Mucosa of rectum (tissue), 2 donors: Measurements from ENCODE around the gene EEPD1.

Experiments used
- H3K27ac ChIP-seq, 2 donors: one replicate each; pipeline ENCODE4 v1.7.0; 2013; ENCODE audit warnings: inconsistent platforms in 2 of 2, low read depth in 2 of 2, low read length in 2 of 2
- H3K27me3 ChIP-seq, 2 donors: one replicate each; pipeline ENCODE4 v1.7.0; 2013; ENCODE audit warnings: low read length in 2 of 2; ENCODE audit not compliant: control insufficient read depth in 2 of 2, insufficient read depth in 2 of 2
- H3K36me3 ChIP-seq, 2 donors: one replicate each; pipeline ENCODE4 v1.7.0; 2013; ENCODE audit warnings: low read length in 2 of 2; ENCODE audit not compliant: control insufficient read depth in 2 of 2, insufficient read depth in 2 of 2
- H3K4me1 ChIP-seq, 2 donors: one replicate each; pipeline ENCODE4 v1.7.0; 2013; ENCODE audit warnings: low read length in 2 of 2, mild to moderate bottlenecking in 1 of 2; ENCODE audit not compliant: control insufficient read depth in 2 of 2, insufficient read depth in 2 of 2
- H3K4me3 ChIP-seq, 2 donors: one replicate each; pipeline ENCODE4 v1.7.0; 2013; ENCODE audit warnings: low read length in 2 of 2
- H3K9ac ChIP-seq, 2 donors: one replicate each; pipeline ENCODE4 v1.7.0; 2013; ENCODE audit warnings: low read length in 2 of 2, low read depth in 1 of 2, mild to moderate bottlenecking in 1 of 2
- H3K9me3 ChIP-seq, 2 donors: one replicate each; pipeline ENCODE4 v1.7.0; 2013; ENCODE audit warnings: low read length in 2 of 2; ENCODE audit not compliant: control insufficient read depth in 2 of 2
- donor health status: healthy.
- donor health status: Normal muscosa, but diverticular disease.

Gene EEPD1

DNA sequence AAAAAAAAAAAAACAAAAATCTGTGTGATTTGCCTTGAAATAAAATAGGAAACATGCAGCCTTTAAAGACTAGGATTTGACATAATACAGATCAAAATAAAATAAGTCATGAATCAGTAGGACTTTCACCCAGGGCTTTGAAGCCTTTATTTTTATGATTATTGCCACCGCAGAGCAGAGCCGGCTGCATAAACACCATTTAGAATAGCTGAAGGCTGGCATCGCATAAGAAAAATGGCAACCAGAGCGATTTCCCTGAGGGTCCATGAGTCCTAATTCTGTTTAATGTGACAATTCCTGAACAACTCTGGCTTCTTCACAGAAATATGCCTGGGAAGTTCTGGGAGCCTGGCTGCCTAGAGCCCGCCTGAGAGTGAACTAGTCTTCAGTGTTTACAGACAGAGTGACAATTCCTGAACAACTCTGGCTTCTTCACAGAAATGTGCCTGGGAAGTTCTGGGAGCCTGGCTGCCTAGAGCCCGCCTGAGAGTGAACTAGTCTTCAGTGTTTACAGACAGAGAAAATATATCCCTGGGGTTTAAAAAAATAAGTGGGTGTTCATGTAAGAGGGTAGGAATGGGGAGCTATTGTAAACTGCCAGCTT lies 112.0 kb downstream of the EEPD1 start:
- Histone ChIP-seq H3K4me3 (no peak overlapping the region), H3K27me3 (no peaks in the 10 kb centered on the region), H3K27ac (peak overlapping the region; percentile 10 to 17), H3K9me3 (no peaks in the 10 kb centered on the region), H3K9ac (no peak overlapping the region), H3K36me3 (no peaks in the 10 kb centered on the region), H3K4me1 (peaks cover 28 to 40% of the 10 kb centered on the region in 2 donors)

GRCh38 chr7:36265680-36266079 lies 112.6 kb downstream of the EEPD1 start:
- no peak overlapping the region for H3K4me3 ChIP-seq
- no peak overlapping the region for H3K9ac ChIP-seq
- H3K27ac ChIP-seq = peak overlapping the region; percentile 9 to 17
- H3K4me1 ChIP-seq = peaks cover 28 to 40% of the 10 kb centered on the region in 2 donors
- H3K27me3 ChIP-seq = no peaks in the 10 kb centered on the region
- no peaks in the 10 kb centered on the region for H3K9me3 ChIP-seq
- no peaks in the 10 kb centered on the region for H3K36me3 ChIP-seq

- H3K27ac ChIP-seq = no peak overlapping the region
Observed at GRCh38 chr7:36266190-36266589, 113.1 kb downstream of the EEPD1 start.

GRCh38 chr7:36266683-36267082 lies 113.6 kb downstream of the EEPD1 start:
- no peak overlapping the region for H3K27ac ChIP-seq
- no peaks in the 10 kb centered on the region for H3K9me3 ChIP-seq
- H3K36me3 ChIP-seq = no peaks in the 10 kb centered on the region
- no peak overlapping the region for H3K9ac ChIP-seq
- H3K4me3 ChIP-seq = no peak overlapping the region
- H3K27me3 ChIP-seq = no peaks in the 10 kb centered on the region
- H3K4me1 ChIP-seq = peaks cover 28 to 36% of the 10 kb centered on the region in 2 donors

More at GRCh38 chr7:36266190-36266589, 113.1 kb downstream of the EEPD1 start:
- Histone ChIP-seq H3K27me3 (no peaks in the 10 kb centered on the region), H3K36me3 (no peaks in the 10 kb centered on the region), H3K9ac (no peak overlapping the region), H3K9me3 (no peaks in the 10 kb centered on the region), H3K4me3 (no peak overlapping the region), H3K4me1 (peaks cover 28 to 39% of the 10 kb centered on the region in 2 donors)

- no peak overlapping the region for H3K27ac ChIP-seq
Observed at GRCh38 chr7:36272211-36272566, 119.1 kb downstream of the EEPD1 start.

GRCh38 chr7:36272567-36273269 lies 119.7 kb downstream of the EEPD1 start:
- H3K4me1 ChIP-seq = peaks cover 0 to 7% of the 10 kb centered on the region in 2 donors
- no peaks in the 10 kb centered on the region for H3K27me3 ChIP-seq
- no peaks in the 10 kb centered on the region for H3K9me3 ChIP-seq
- H3K36me3 ChIP-seq = no peaks in the 10 kb centered on the region
- H3K9ac ChIP-seq = no peak overlapping the region
- H3K4me3 ChIP-seq = no peak overlapping the region
- no peak overlapping the region for H3K27ac ChIP-seq

More at GRCh38 chr7:36272211-36272566, 119.1 kb downstream of the EEPD1 start:
- Histone ChIP-seq H3K9me3 (no peaks in the 10 kb centered on the region), H3K4me3 (no peak overlapping the region), H3K27me3 (no peaks in the 10 kb centered on the region), H3K4me1 (peaks cover 0 to 3% of the 10 kb centered on the region in 2 donors), H3K36me3 (no peaks in the 10 kb centered on the region), H3K9ac (no peak overlapping the region)

GRCh38 chr7:36273836-36274235 lies 120.8 kb downstream of the EEPD1 start:
- Histone ChIP-seq H3K9ac (no peak overlapping the region), H3K4me1 (peaks cover 2 to 7% of the 10 kb centered on the region in 2 donors), H3K4me3 (no peak overlapping the region)

DNA sequence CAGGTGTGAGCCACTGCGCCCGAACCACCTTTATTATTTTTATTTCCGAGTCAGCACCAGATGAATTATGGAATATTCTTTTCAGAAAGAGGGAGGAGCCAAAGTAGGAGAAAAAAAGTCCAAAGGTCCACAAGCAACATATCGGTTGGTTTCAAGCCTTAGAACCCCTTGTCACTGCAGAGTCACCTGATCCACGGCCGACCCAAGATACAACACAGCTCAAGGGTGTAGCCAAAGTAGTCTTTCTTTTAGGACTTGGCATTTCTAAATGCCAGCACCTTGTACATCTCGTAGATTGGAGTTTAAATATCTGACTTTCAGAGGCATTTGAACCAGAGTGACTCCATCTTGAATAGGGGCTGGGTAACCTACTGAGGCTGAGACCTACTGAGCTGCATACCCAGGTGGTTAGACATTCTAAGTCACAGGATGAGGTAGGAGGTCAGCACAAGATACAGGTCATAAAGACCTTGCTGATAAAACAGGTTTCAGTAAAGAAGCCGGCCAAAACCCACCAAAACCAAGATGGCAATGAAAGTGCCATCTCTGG lies 122.8 kb downstream of the EEPD1 start:
- Histone ChIP-seq H3K4me3 (no peak overlapping the region), H3K9ac (no peak overlapping the region), H3K9me3 (no peaks in the 10 kb centered on the region), H3K36me3 (no peaks in the 10 kb centered on the region), H3K4me1 (peaks cover 7 to 11% of the 10 kb centered on the region in 2 donors), H3K27me3 (no peaks in the 10 kb centered on the region), H3K27ac (no peak overlapping the region)

More at GRCh38 chr7:36273836-36274235, 120.8 kb downstream of the EEPD1 start:
- Histone ChIP-seq H3K27ac (no peak overlapping the region), H3K36me3 (no peaks in the 10 kb centered on the region), H3K27me3 (no peaks in the 10 kb centered on the region), H3K9me3 (no peaks in the 10 kb centered on the region)

- H3K27me3 ChIP-seq = no peaks in the 10 kb centered on the region
- H3K9me3 ChIP-seq = no peaks in the 10 kb centered on the region
- H3K4me1 ChIP-seq = peaks cover 13 to 18% of the 10 kb centered on the region in 2 donors
- H3K4me3 ChIP-seq = no peak overlapping the region
- no peaks in the 10 kb centered on the region for H3K36me3 ChIP-seq
- H3K9ac ChIP-seq = no peak overlapping the region
- no peak overlapping the region for H3K27ac ChIP-seq
Observed at GRCh38 chr7:36276428-36277248, 123.6 kb downstream of the EEPD1 start.

DNA sequence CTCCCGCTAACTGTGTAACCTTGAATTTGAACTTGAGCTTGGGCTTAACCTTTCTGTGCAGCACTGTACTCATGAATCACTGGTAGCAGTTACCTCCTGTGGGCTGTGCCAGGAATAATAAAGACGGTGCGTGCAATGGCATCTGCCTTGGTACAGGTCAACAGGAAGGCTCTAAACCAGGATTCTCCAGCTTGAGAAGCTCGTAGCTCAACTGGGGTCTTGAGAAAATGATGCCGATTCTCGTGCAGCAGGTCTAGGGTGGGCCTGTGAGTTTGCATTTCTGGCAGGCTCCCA lies 124.1 kb downstream of the EEPD1 start:
- Histone ChIP-seq H3K36me3 (no peaks in the 10 kb centered on the region), H3K9ac (no peak overlapping the region), H3K27ac (no peak overlapping the region), H3K4me1 (peaks cover 16 to 18% of the 10 kb centered on the region in 2 donors), H3K4me3 (no peak overlapping the region), H3K9me3 (no peaks in the 10 kb centered on the region), H3K27me3 (no peaks in the 10 kb centered on the region)
